Fibroblast of lung (primary cell): ENCODE results near the gene DLG2. TPM values are rescaled to one million over a fixed set of nuclear protein-coding genes. Genes with fewer than 3 reads are reported as not detected.

Experiments used
- DNase-seq, 2 donors: peaks; one replicate each; pipeline versions ENCODE4 v3.0.0 to v3.0.0-alpha.2; 2010; ENCODE audit warnings: low read depth in 2 of 2
- H2AFZ ChIP-seq: 2 replicates; pipeline ENCODE4 v1.5.1; 2012; ENCODE audit warnings: low read length, control low read depth, inconsistent platforms
- H3K27ac ChIP-seq: 2 replicates; pipeline ENCODE4 v1.5.1; 2011; ENCODE audit warnings: low read length, control low read depth; ENCODE audit not compliant: insufficient read depth
- H3K27me3 ChIP-seq: 2 replicates; pipeline ENCODE4 v1.5.1; 2011; ENCODE audit warnings: mild to moderate bottlenecking, low read length; ENCODE audit not compliant: control insufficient read depth, insufficient read depth
- H3K36me3 ChIP-seq: 2 replicates; pipeline ENCODE4 v1.5.1; 2011; ENCODE audit warnings: low read length; ENCODE audit not compliant: control insufficient read depth, insufficient read depth
- H3K4me1 ChIP-seq: 2 replicates; pipeline ENCODE4 v1.5.1; 2011; ENCODE audit warnings: low read length; ENCODE audit not compliant: control insufficient read depth, insufficient read depth; ENCODE audit errors: extremely low read depth
- H3K4me2 ChIP-seq: 2 replicates; pipeline ENCODE4 v1.5.1; 2011; ENCODE audit warnings: low read length, control low read depth; ENCODE audit not compliant: insufficient read depth; ENCODE audit errors: extremely low read depth
- H3K4me3 ChIP-seq, 4 experiments: fragments of 200-600 bp in 1 of 4; sonication (generic) in 1 of 4; replicated peaks in 1 of 4; 2 replicates each; pipeline ENCODE4 v1.5.1; 2011 to 2016; ENCODE audit warnings: low read length in 4 of 4, low read depth in 3 of 4, mild to moderate bottlenecking in 3 of 4, control low read depth in 2 of 4, inconsistent platforms in 1 of 4, mixed read lengths in 1 of 4; ENCODE audit not compliant: insufficient read depth in 1 of 4; ENCODE audit errors: control extremely low read depth in 1 of 4
- H3K79me2 ChIP-seq: 2 replicates; pipeline ENCODE4 v1.5.1; 2012; ENCODE audit warnings: mild to moderate bottlenecking, low read length, inconsistent platforms; ENCODE audit not compliant: control insufficient read depth, insufficient read depth
- H3K9ac ChIP-seq: 2 replicates; pipeline ENCODE4 v1.5.1; 2011; ENCODE audit warnings: mild to moderate bottlenecking, low read length, control low read depth; ENCODE audit not compliant: insufficient read depth
- H3K9me3 ChIP-seq: 2 replicates; pipeline ENCODE4 v1.5.1; 2012; ENCODE audit warnings: low read depth, low read length; ENCODE audit not compliant: control insufficient read depth, insufficient read depth
- H4K20me1 ChIP-seq: 2 replicates; pipeline ENCODE4 v1.5.1; 2011; ENCODE audit warnings: low read length; ENCODE audit not compliant: control insufficient read depth, insufficient read depth; ENCODE audit errors: extremely low read depth
- CTCF ChIP-seq, 2 donors: IDR thresholded peaks in 1 of 2; conservative IDR thresholded peaks in 1 of 2; 1 replicate in 1 of 2; 2 replicates in 1 of 2; pipeline ENCODE4 v1.5.1; 2011 to 2012; ENCODE audit warnings: low read length in 2 of 2, control low read depth in 1 of 2, inconsistent platforms in 1 of 2, low read depth in 1 of 2, mild to moderate bottlenecking in 1 of 2
- EZH2 ChIP-seq: IDR thresholded peaks from 2 replicates; pipeline ENCODE4 v1.5.1; 2012; ENCODE audit warnings: low read length, control low read depth, mild to moderate bottlenecking; ENCODE audit errors: missing control alignments
- polyA plus RNA-seq, 2 donors: library from polyadenylated mRNA; depleted of rRNA in 1 of 2; stranded (reverse) in 1 of 2; unstranded in 1 of 2; fragments of >200 nt; gene quantifications; 2 replicates each; pipeline ENCODE4 v1.2.1, GENCODE V29; 2011 to 2012; ENCODE audit warnings: missing spikeins in 1 of 2
- total RNA-seq: library from RNA; depleted of rRNA; stranded (reverse); fragments of >200 nt; gene quantifications from 2 replicates; pipeline ENCODE4 v1.2.1, GENCODE V29; 2014

DLG2 gene
- total and polyA plus RNA-seq, 2 donors (not counting 1 experiment from before 2014, with no cell fraction given): 0.77 to 2.3 TPM

- Histone ChIP-seq H3K9ac (no peak overlapping the region), H3K79me2 (no peaks in the 10 kb centered on the region), H3K4me2 (no peak overlapping the region), H3K4me3 (no peak overlapping the region), H3K36me3 (no peaks in the 10 kb centered on the region), H2AFZ (no peak overlapping the region), H3K27ac (no peak overlapping the region), H4K20me1 (no peaks in the 10 kb centered on the region), H3K9me3 (no peaks in the 10 kb centered on the region), H3K4me1 (no peaks in the 10 kb centered on the region), H3K27me3 (no peaks in the 10 kb centered on the region)
- DNase-seq: no peak
- TF ChIP-seq EZH2: no peak
- TF ChIP-seq CTCF (conservative IDR thresholded peaks at IDR 0.05 in 1 of 2, IDR thresholded peaks at IDR 0.05 in 1 of 2; ENCODE audit: low read depth in 1 of 2, low read length in 2 of 2): no peak
These were observed 887.1 kb downstream of the DLG2 start for GRCh38 chr11:84740050-84740449.

- TF ChIP-seq CTCF (conservative IDR thresholded peaks at IDR 0.05 in 1 of 2, IDR thresholded peaks at IDR 0.05 in 1 of 2; ENCODE audit: low read depth in 1 of 2, low read length in 2 of 2) (no peak), EZH2 (no peak)
- no peak overlapping the region for H3K4me3 ChIP-seq
- H3K4me1 ChIP-seq: no peaks in the 10 kb centered on the region
- H3K9me3 ChIP-seq: no peaks in the 10 kb centered on the region
- H3K27me3 ChIP-seq: peaks cover 5% of the 10 kb centered on the region
- no peaks in the 10 kb centered on the region for H4K20me1 ChIP-seq
- no peak overlapping the region for H3K27ac ChIP-seq
- no peaks in the 10 kb centered on the region for H3K36me3 ChIP-seq
- no peak overlapping the region for H3K9ac ChIP-seq
- H3K4me2 ChIP-seq: no peak overlapping the region
- H3K79me2 ChIP-seq: no peaks in the 10 kb centered on the region
- H2AFZ ChIP-seq: no peak overlapping the region
- DNase-seq: no peak
These were observed 902.9 kb downstream of the DLG2 start for GRCh38 chr11:84724256-84724655.

GRCh38 chr11:84722583-84723108 lies 904.5 kb downstream of the DLG2 start:
- Histone ChIP-seq H3K27ac (no peak overlapping the region), H4K20me1 (no peaks in the 10 kb centered on the region), H2AFZ (no peak overlapping the region), H3K79me2 (no peaks in the 10 kb centered on the region), H3K27me3 (peaks cover 5% of the 10 kb centered on the region), H3K4me2 (no peak overlapping the region), H3K9me3 (no peaks in the 10 kb centered on the region), H3K4me3 (no peak overlapping the region), H3K36me3 (no peaks in the 10 kb centered on the region), H3K4me1 (no peaks in the 10 kb centered on the region), H3K9ac (no peak overlapping the region)
- DNase-seq: no peak
- TF ChIP-seq EZH2: no peak
